Right lobe of liver (tissue), 4 donors: ENCODE results near the gene MYO7A.

Experiments
- POLR2A ChIP-seq: fragments of 450-650 bp; IDR thresholded peaks from one replicate; pipeline ENCODE4 v1.6.1; 2017; ENCODE audit warnings: antibody characterized with exemption, mild to moderate bottlenecking
- TF ChIP-seq, protein P1 (sequence below), 4 donors: fragments of 200-600 bp in 3 of 4; fragments of 450-650 bp in 1 of 4; IDR thresholded peaks; one replicate each; pipeline versions ENCODE4 v1.5.1 to v1.8.0; 2016 to 2022; ENCODE audit warnings: antibody characterized with exemption in 4 of 4, mild to moderate bottlenecking in 2 of 4
- donor health status: DM: no; HTN: no; CAD: no.
- donor health status: DM: no; HTN: no; CAD: no.
- donor health status: DM: no; HTN: yes; CAD: no.

DNA sequence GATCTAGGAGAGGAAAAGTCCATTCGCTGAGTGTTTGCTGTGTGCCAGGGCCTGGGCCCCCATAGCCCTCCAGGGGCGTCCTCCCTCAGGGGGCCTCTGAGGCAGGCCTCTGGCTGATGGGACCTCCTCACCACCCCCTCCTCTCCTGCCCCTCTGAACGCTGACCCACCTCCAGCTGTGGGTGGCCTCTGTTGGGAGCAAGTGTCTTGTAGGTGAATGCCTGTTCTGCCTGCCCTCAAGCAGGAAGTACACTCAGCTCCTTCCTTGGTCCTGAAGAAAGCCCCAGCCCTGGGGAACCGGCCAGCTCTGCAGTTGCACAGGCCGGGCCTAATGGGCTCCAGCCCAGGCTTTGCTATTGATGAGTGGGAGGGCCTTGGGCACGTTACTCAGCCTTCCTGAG is 3.5 kb downstream of the MYO7A start:
- TF ChIP-seq, protein P1, sequence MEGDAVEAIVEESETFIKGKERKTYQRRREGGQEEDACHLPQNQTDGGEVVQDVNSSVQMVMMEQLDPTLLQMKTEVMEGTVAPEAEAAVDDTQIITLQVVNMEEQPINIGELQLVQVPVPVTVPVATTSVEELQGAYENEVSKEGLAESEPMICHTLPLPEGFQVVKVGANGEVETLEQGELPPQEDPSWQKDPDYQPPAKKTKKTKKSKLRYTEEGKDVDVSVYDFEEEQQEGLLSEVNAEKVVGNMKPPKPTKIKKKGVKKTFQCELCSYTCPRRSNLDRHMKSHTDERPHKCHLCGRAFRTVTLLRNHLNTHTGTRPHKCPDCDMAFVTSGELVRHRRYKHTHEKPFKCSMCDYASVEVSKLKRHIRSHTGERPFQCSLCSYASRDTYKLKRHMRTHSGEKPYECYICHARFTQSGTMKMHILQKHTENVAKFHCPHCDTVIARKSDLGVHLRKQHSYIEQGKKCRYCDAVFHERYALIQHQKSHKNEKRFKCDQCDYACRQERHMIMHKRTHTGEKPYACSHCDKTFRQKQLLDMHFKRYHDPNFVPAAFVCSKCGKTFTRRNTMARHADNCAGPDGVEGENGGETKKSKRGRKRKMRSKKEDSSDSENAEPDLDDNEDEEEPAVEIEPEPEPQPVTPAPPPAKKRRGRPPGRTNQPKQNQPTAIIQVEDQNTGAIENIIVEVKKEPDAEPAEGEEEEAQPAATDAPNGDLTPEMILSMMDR (IDR thresholded peaks at IDR 0.05): no peak
- no peak for TF ChIP-seq POLR2A
